Measurements from ENCODE around the gene PPFIBP2. TPM values are rescaled to one million over a fixed set of nuclear protein-coding genes. Genes with fewer than 3 reads are reported as not detected.
"Not testable (repeated sequence)": the region's sequence is repeated elsewhere in the genome, so short reads cannot be mapped to it uniquely, and the experiment has no call there.

The PPFIBP2 gene
- total RNA-seq, 1 experiment from 2014 or later, result 21.5 TPM

GRCh38 chr11:7656704-7657103 is 142.9 kb downstream of the PPFIBP2 start:
- BruUV-seq (replicated peaks), result no TSS peak
- ATAC-seq, result no peak
- TF ChIP-seq CTCF (IDR thresholded peaks at IDR 0.05) (no peak), SIN3A (IDR thresholded peaks at IDR 0.05; ENCODE audit: borderline replicate concordance, insufficient read depth, low read depth, low read length) (no peak), REST (IDR thresholded peaks at IDR 0.05; ENCODE audit: insufficient read depth in 1 of 2, low read depth in 2 of 2, low read length in 1 of 2) (no peak), TCF7L2 (IDR thresholded peaks at IDR 0.05; ENCODE audit: low read depth, low read length) (no peak), POLR2AphosphoS5 (IDR thresholded peaks at IDR 0.05; ENCODE audit: low read depth, low read length) (no peak)
- in situ Hi-C loops (cut with HindIII; ENCODE audit: low pct_unique_long_range_greater_than_20kb, low sequenced_read_pairs) (no loop called here), intact Hi-C loops (cut with micrococcal nuclease; ENCODE audit: unreplicated experiment) (loop anchor here (2.0 kb wide), 1 partner anchor 144 kb away; the partner anchor contains the start of gene PPFIBP2)
- Histone ChIP-seq H3K9me3 (ENCODE audit: control insufficient read depth, insufficient read depth, low read depth, low read length) (no peaks in the 10 kb centered on the region), H3K4me3 (ENCODE audit: low read depth in 2 of 2, low read length in 2 of 2) (no peak overlapping the region), H3K27me3 (ENCODE audit: control insufficient read depth, insufficient read depth, low read length) (no peaks in the 10 kb centered on the region), H3K27ac (ENCODE audit: low read length) (no peak overlapping the region), H3K4me1 (ENCODE audit: control insufficient read depth, insufficient read depth, low read length) (no peaks in the 10 kb centered on the region), H3K36me3 (ENCODE audit: control insufficient read depth, insufficient read depth, low read length) (no peaks in the 10 kb centered on the region)
- DNase-seq (ENCODE audit: low read depth, low spot score), result no peak
- ChIA-PET POLR2A (no interaction called here), CTCF (interaction anchor here (0.5 to 1.3 kb wide), 9 partner anchors 8 to 572 kb away, joined by 3 to 20 read pairs (median 3); no protein-coding TSS in a partner anchor)

- Histone ChIP-seq H3K27me3 (ENCODE audit: control insufficient read depth, insufficient read depth, low read length) (no peaks in the 10 kb centered on the region), H3K36me3 (ENCODE audit: control insufficient read depth, insufficient read depth, low read length) (no peaks in the 10 kb centered on the region), H3K4me3 (ENCODE audit: low read depth in 2 of 2, low read length in 2 of 2) (no peak overlapping the region), H3K4me1 (ENCODE audit: control insufficient read depth, insufficient read depth, low read length) (no peaks in the 10 kb centered on the region), H3K27ac (ENCODE audit: low read length) (no peak overlapping the region), H3K9me3 (ENCODE audit: control insufficient read depth, insufficient read depth, low read depth, low read length) (no peaks in the 10 kb centered on the region)
- in situ Hi-C loops (cut with HindIII; ENCODE audit: low pct_unique_long_range_greater_than_20kb, low sequenced_read_pairs) (no loop called here), intact Hi-C loops (cut with micrococcal nuclease; ENCODE audit: unreplicated experiment) (loop anchor here (2.0 kb wide), 1 partner anchor 145 kb away; the partner anchor contains the start of gene PPFIBP2)
- DNase-seq (ENCODE audit: low read depth, low spot score) (no peak), ATAC-seq (peak; percentile 95)
- no TSS peak for BruUV-seq (replicated peaks)
- POLR2A ChIA-PET, result no interaction called here
- TF ChIP-seq POLR2AphosphoS5 (IDR thresholded peaks at IDR 0.05; ENCODE audit: low read depth, low read length) (no peak), CTCF (IDR thresholded peaks at IDR 0.05) (peak; percentile 48)
- CTCF ChIA-PET, result interaction anchor here (0.5 to 1.3 kb wide), 15 partner anchors 8 to 571 kb away, joined by 3 to 20 read pairs (median 3); no protein-coding TSS in a partner anchor
These were observed 143.7 kb downstream of the PPFIBP2 start for GRCh38 chr11:7657306-7658025.

GRCh38 chr11:7663531-7663930 is 149.7 kb downstream of the PPFIBP2 start:
- H3K4me3 ChIP-seq (ENCODE audit: low read depth in 2 of 2, low read length in 2 of 2); POLR2A ChIA-PET; H3K9me3 ChIP-seq (ENCODE audit: control insufficient read depth, insufficient read depth, low read depth, low read length); H3K27me3 ChIP-seq (ENCODE audit: control insufficient read depth, insufficient read depth, low read length); ATAC-seq; CTCF ChIA-PET; H3K27ac ChIP-seq (ENCODE audit: low read length); BruUV-seq (replicated peaks); in situ Hi-C loops (cut with HindIII; ENCODE audit: low pct_unique_long_range_greater_than_20kb, low sequenced_read_pairs); H3K4me1 ChIP-seq (ENCODE audit: control insufficient read depth, insufficient read depth, low read length); H3K36me3 ChIP-seq (ENCODE audit: control insufficient read depth, insufficient read depth, low read length); DNase-seq (ENCODE audit: low read depth, low spot score); intact Hi-C loops (cut with micrococcal nuclease; ENCODE audit: unreplicated experiment): not testable (repeated sequence)
